Fibroblast of the aortic adventitia (primary cell): ENCODE data around the gene SLC1A3. TPM values are rescaled to one million over a fixed set of nuclear protein-coding genes. Genes with fewer than 3 reads are reported as not detected.

Experiments
- DNase-seq: peaks from one replicate; pipeline ENCODE4 v3.0.0-alpha.2; 2010; ENCODE audit warnings: low read depth
- H3K4me3 ChIP-seq: 2 replicates; pipeline ENCODE4 v1.5.1; 2011; ENCODE audit warnings: low read depth, mild to moderate bottlenecking, control low read depth, low read length, moderate library complexity
- CTCF ChIP-seq: IDR thresholded peaks from 2 replicates; pipeline ENCODE4 v1.5.1; 2011; ENCODE audit warnings: mild to moderate bottlenecking, low read length, control low read depth, inconsistent platforms; ENCODE audit not compliant: insufficient read depth
- total RNA-seq: library from RNA; depleted of rRNA; stranded (reverse); fragments of >200 nt; gene quantifications from 2 replicates; pipeline ENCODE4 v1.2.3, GENCODE V29; 2012; ENCODE audit warnings: low replicate concordance

SLC1A3 gene
- total RNA-seq, 1 donor, result 3.7 TPM

GRCh38 chr5:36666274-36666673 is 59.9 kb downstream of the SLC1A3 start:
- DNase-seq, result no peak
- H3K4me3 ChIP-seq, result no peak overlapping the region
- TF ChIP-seq CTCF, result no peak

DNA sequence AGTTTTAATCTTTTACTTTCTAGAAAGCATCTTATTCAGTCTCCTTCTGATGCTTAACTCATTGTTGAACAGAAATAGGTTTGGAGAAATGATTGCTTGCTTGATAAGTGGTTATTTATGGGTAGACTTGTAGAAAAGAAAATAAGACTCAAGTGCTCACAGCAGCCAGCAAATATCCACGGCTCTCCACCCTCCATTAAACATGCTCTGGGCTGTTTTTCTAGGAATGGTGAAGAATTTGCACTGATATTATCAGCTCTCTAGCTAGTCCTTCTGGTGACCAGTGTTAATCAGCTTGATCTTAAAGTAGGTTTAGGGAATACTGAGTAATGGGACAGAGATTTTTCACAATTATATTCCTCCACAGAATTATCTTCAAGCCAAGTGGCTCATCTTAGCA is 60.6 kb downstream of the SLC1A3 start:
- TF ChIP-seq CTCF, result no peak
- no peak for DNase-seq

DNA sequence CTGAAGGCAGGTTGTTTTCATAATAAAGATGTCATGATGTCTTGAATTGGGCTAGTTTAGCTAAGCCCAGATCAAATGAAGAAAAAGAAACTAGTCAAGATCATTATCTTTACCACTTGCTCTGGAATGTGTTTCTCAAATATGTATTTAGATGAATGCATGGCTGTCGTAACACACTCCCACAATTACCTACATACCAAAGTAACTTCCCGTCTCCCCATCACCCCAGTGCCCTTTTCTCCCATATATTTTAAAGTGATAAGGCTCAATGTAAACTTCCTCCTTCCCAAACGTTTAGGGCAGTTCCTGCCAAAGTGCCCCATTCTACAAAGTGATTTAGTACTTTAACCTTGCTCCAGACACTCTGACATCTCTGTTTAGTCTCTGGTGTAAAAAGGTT is 61.4 kb downstream of the SLC1A3 start:
- no peak overlapping the region for H3K4me3 ChIP-seq
- no peak for TF ChIP-seq CTCF
- DNase-seq, result no peak

More for the DNA sequence above, 60.6 kb downstream of the SLC1A3 start:
- no peak overlapping the region for H3K4me3 ChIP-seq

- TF ChIP-seq CTCF, result no peak
- DNase-seq, result no peak
- no peak overlapping the region for H3K4me3 ChIP-seq
Measured at GRCh38 chr5:36669015-36669651, 62.7 kb downstream of the SLC1A3 start.

- no peak overlapping the region for H3K4me3 ChIP-seq
- no peak for DNase-seq
- TF ChIP-seq CTCF, result no peak
Measured at GRCh38 chr5:36670548-36670947, 64.1 kb downstream of the SLC1A3 start.

- no peak for TF ChIP-seq CTCF
- DNase-seq, result no peak
- H3K4me3 ChIP-seq, result no peak overlapping the region
Measured at GRCh38 chr5:36675282-36675681, 68.9 kb downstream of the SLC1A3 start.
